Measurements from ENCODE around the gene DHRS12.

- TF ChIP-seq CTCF (IDR thresholded peaks at IDR 0.05) (no peak), POLR2A (IDR thresholded peaks at IDR 0.05) (no peak)
Measured at GRCh38 chr13:51769455-51770127, 34.4 kb downstream of the DHRS12 start.

All from Peyer's patch (tissue), 4 donors.